ENCODE results near the gene TNIK. TPM values are rescaled to one million over a fixed set of nuclear protein-coding genes. Genes with fewer than 3 reads are reported as not detected.

The TNIK gene
- total RNA-seq, 1 donor from 2014 or later: 1.1 TPM

- DNase-seq (ENCODE audit: low read depth): no peak
- Histone ChIP-seq H3K4me3 (ENCODE audit: low read depth, low read length) (no peak overlapping the region), H3K27me3 (ENCODE audit: control insufficient read depth, insufficient read depth, low read length) (no peaks in the 10 kb centered on the region), H3K36me3 (ENCODE audit: control insufficient read depth, insufficient read depth, low read length) (no peaks in the 10 kb centered on the region)
- no peak for TF ChIP-seq CTCF (IDR thresholded peaks at IDR 0.05; ENCODE audit: insufficient read depth, low read length, severe bottlenecking)
- FAIRE-seq: no peak
These were observed 446.1 kb downstream of the TNIK start for GRCh38 chr3:171013822-171014748.

- Histone ChIP-seq H3K4me3 (ENCODE audit: low read depth, low read length) (no peak overlapping the region), H3K36me3 (ENCODE audit: control insufficient read depth, insufficient read depth, low read length) (no peaks in the 10 kb centered on the region), H3K27me3 (ENCODE audit: control insufficient read depth, insufficient read depth, low read length) (no peaks in the 10 kb centered on the region)
- DNase-seq (ENCODE audit: low read depth) (no peak), FAIRE-seq (no peak)
- no peak for TF ChIP-seq CTCF (IDR thresholded peaks at IDR 0.05; ENCODE audit: insufficient read depth, low read length, severe bottlenecking)
These were observed 448.3 kb downstream of the TNIK start for GRCh38 chr3:171011873-171012336.
